Panc1 (cell line): ENCODE measurements around the gene DDX18. TPM values are rescaled to one million over a fixed set of nuclear protein-coding genes. Genes with fewer than 3 reads are reported as not detected.
A peak's percentile ranks its signal among the peaks of the same experiment; 100 is the strongest.

ENCODE experiments used
- ATAC-seq: fragments of 200-7000 bp; cut with Tn5 transposase; 2 replicates; pipeline ENCODE4 v1.9.1; 2020; ENCODE audit warnings: mild to moderate bottlenecking, moderate library complexity
- BruUV-seq: library from RNA; stranded (reverse); fragments of 400-500 nt; replicated peaks from 2 replicates; lab custom pipeline; 2021; lab: Mats Ljungman, UMichigan
- CTCF ChIA-PET: fragments of 300-600 bp; sonication (Branson Sonifier 250); formaldehyde crosslinking; loops from one replicate; lab custom pipeline; 2022; ENCODE audit warnings: antibody characterized with exemption; lab: Charles Lee
- POLR2A ChIA-PET: fragments of 300-600 bp; sonication (Branson Sonifier 250); formaldehyde crosslinking; loops from one replicate; lab custom pipeline; 2022; ENCODE audit warnings: antibody characterized with exemption; lab: Charles Lee
- DNase-seq: peaks from one replicate; pipeline ENCODE4 v3.0.0-alpha.2; 2010; ENCODE audit warnings: low read depth, low spot score
- H3K27ac ChIP-seq: 2 replicates; pipeline ENCODE4 v1.5.1; 2011; ENCODE audit warnings: mild to moderate bottlenecking, low read length, inconsistent platforms
- H3K27me3 ChIP-seq: fragments of 200-500 bp; sonication (Bioruptor generic); 2 replicates; pipeline ENCODE4 v1.6.0; 2014; ENCODE audit warnings: low read length, inconsistent platforms; ENCODE audit not compliant: control insufficient read depth, insufficient read depth
- H3K36me3 ChIP-seq: fragments of 200-500 bp; sonication (Bioruptor generic); 2 replicates; pipeline ENCODE4 v1.5.1; 2014; ENCODE audit warnings: inconsistent platforms, mild to moderate bottlenecking, low read length, moderate library complexity; ENCODE audit not compliant: control insufficient read depth, insufficient read depth
- H3K4me1 ChIP-seq: 2 replicates; pipeline ENCODE4 v1.5.1; 2011; ENCODE audit warnings: inconsistent platforms, mild to moderate bottlenecking, low read length, moderate library complexity; ENCODE audit not compliant: control insufficient read depth, insufficient read depth
- H3K4me3 ChIP-seq, 2 experiments: 2 replicates each; pipeline ENCODE4 v1.5.1; 2011 to 2012; ENCODE audit warnings: low read depth in 2 of 2, low read length in 2 of 2, mild to moderate bottlenecking in 2 of 2, inconsistent platforms in 1 of 2, moderate library complexity in 1 of 2
- H3K9me3 ChIP-seq: fragments of 200-500 bp; sonication (Bioruptor generic); 2 replicates; pipeline ENCODE4 v1.5.1; 2014; ENCODE audit warnings: low read depth, mild to moderate bottlenecking, inconsistent platforms, low read length, moderate library complexity; ENCODE audit not compliant: control insufficient read depth, insufficient read depth
- CTCF ChIP-seq: fragments of 450-650 bp; IDR thresholded peaks from 2 replicates; pipeline ENCODE4 v1.5.1; 2017; ENCODE audit warnings: mild to moderate bottlenecking
- POLR2AphosphoS5 ChIP-seq: IDR thresholded peaks from 2 replicates; pipeline ENCODE4 v1.6.1; 2012; ENCODE audit warnings: mild to moderate bottlenecking, low read depth, low read length, moderate library complexity
- SIN3A ChIP-seq: IDR thresholded peaks from 2 replicates; pipeline ENCODE4 v1.6.1; 2012; ENCODE audit warnings: low read depth, mild to moderate bottlenecking, low read length, moderate library complexity, borderline replicate concordance; ENCODE audit not compliant: insufficient read depth
- TCF7L2 ChIP-seq: IDR thresholded peaks from 2 replicates; pipeline ENCODE4 v1.6.1; 2011; ENCODE audit warnings: mild to moderate bottlenecking, low read depth, low read length, inconsistent platforms
- in situ Hi-C: cut with HindIII; loops from 2 replicates; pipeline ENCODE4 v1.10.0; 2016; ENCODE audit warnings: low sequenced_read_pairs, low pct_unique_long_range_greater_than_20kb
- intact Hi-C: fragments of 100-400 bp; cut with micrococcal nuclease; formaldehyde crosslinking; loops from one replicate; pipeline ENCODE4 v1.10.0; 2022; ENCODE audit not compliant: unreplicated experiment
- total RNA-seq: library from RNA; stranded (reverse); gene quantifications from one replicate; pipeline ENCODE4 v1.2.1, GENCODE V29; 2021; ENCODE audit not compliant: unreplicated experiment
- TF ChIP-seq, protein P1 (sequence below), 2 experiments: IDR thresholded peaks; 2 replicates each; pipeline ENCODE4 v1.6.1; 2011 to 2012; ENCODE audit warnings: low read depth in 2 of 2, control low read depth in 1 of 2, low read length in 1 of 2, mild to moderate bottlenecking in 1 of 2, moderate library complexity in 1 of 2; ENCODE audit not compliant: insufficient read depth in 1 of 2

DDX18 gene
- total RNA-seq, 1 experiment from 2014 or later: 82.0 TPM

- intact Hi-C loops (no loop called here), in situ Hi-C loops (no loop called here)
- ChIA-PET POLR2A (no interaction called here), CTCF (no interaction called here)
- H3K4me1 ChIP-seq: no peaks in the 10 kb centered on the region
- no peak overlapping the region for H3K27ac ChIP-seq
- H3K4me3 ChIP-seq: no peak overlapping the region
- H3K36me3 ChIP-seq: no peaks in the 10 kb centered on the region
- DNase-seq: no peak
- TF ChIP-seq POLR2AphosphoS5 (no peak), TCF7L2 (no peak), CTCF (no peak), SIN3A (no peak)
- TF ChIP-seq, protein P1, sequence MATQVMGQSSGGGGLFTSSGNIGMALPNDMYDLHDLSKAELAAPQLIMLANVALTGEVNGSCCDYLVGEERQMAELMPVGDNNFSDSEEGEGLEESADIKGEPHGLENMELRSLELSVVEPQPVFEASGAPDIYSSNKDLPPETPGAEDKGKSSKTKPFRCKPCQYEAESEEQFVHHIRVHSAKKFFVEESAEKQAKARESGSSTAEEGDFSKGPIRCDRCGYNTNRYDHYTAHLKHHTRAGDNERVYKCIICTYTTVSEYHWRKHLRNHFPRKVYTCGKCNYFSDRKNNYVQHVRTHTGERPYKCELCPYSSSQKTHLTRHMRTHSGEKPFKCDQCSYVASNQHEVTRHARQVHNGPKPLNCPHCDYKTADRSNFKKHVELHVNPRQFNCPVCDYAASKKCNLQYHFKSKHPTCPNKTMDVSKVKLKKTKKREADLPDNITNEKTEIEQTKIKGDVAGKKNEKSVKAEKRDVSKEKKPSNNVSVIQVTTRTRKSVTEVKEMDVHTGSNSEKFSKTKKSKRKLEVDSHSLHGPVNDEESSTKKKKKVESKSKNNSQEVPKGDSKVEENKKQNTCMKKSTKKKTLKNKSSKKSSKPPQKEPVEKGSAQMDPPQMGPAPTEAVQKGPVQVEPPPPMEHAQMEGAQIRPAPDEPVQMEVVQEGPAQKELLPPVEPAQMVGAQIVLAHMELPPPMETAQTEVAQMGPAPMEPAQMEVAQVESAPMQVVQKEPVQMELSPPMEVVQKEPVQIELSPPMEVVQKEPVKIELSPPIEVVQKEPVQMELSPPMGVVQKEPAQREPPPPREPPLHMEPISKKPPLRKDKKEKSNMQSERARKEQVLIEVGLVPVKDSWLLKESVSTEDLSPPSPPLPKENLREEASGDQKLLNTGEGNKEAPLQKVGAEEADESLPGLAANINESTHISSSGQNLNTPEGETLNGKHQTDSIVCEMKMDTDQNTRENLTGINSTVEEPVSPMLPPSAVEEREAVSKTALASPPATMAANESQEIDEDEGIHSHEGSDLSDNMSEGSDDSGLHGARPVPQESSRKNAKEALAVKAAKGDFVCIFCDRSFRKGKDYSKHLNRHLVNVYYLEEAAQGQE (IDR thresholded peaks at IDR 0.05; ENCODE audit: insufficient read depth in 1 of 2, low read depth in 2 of 2, low read length in 1 of 2): no peak
- ATAC-seq: no peak
- BruUV-seq: no TSS peak
- H3K27me3 ChIP-seq: 0 out of 2 replicates have a peak, but pooled peaks cover 2% of the 10 kb centered on the region
- H3K9me3 ChIP-seq: no peaks in the 10 kb centered on the region
Observed at GRCh38 chr2:117776888-117777287, 37.6 kb upstream of the DDX18 start.

GRCh38 chr2:117785740-117786139 lies 28.8 kb upstream of the DDX18 start:
- ChIA-PET POLR2A (no interaction called here), CTCF (interaction anchor here (0.6 to 0.7 kb wide), 3 partner anchors 9 to 1372 kb away, joined by 3 read pairs; no protein-coding TSS in a partner anchor)
- H3K36me3 ChIP-seq: no peaks in the 10 kb centered on the region
- ATAC-seq (no peak), DNase-seq (no peak)
- TF ChIP-seq CTCF (peak; percentile 74; the same call in 1 of the 2 replicates), SIN3A (no peak)
- no peaks in the 10 kb centered on the region for H3K9me3 ChIP-seq
- no TSS peak for BruUV-seq
- in situ Hi-C loops: no loop called here
- H3K4me3 ChIP-seq: no peak overlapping the region
- intact Hi-C loops: loop anchor here (5.0 kb wide), 1 partner anchor 313 kb away; no protein-coding TSS in a partner anchor
- H3K27me3 ChIP-seq: no peaks in the 10 kb centered on the region
- no peak overlapping the region for H3K27ac ChIP-seq
- H3K4me1 ChIP-seq: no peaks in the 10 kb centered on the region
